BE2C (cell line): Measurements from ENCODE around the gene RND1.

Source experiments
- DNase-seq: peaks from one replicate; pipeline ENCODE4 v3.0.0-alpha.2; 2020
- H3K27me3 ChIP-seq: fragments of 250-450 bp; sonication (Bioruptor Pico); 2 replicates; pipeline ENCODE4 v1.5.1; 2020; ENCODE audit warnings: mild to moderate bottlenecking
- H3K36me3 ChIP-seq: fragments of 250-450 bp; sonication (Bioruptor Pico); 2 replicates; pipeline ENCODE4 v1.5.1; 2020; ENCODE audit warnings: mild to moderate bottlenecking
- H3K4me1 ChIP-seq: fragments of 250-450 bp; sonication (Bioruptor Pico); 2 replicates; pipeline ENCODE4 v1.5.1; 2020
- H3K4me3 ChIP-seq: 2 replicates; pipeline ENCODE4 v1.5.1; 2011; ENCODE audit warnings: low read depth, low read length
- H3K9me3 ChIP-seq: fragments of 250-450 bp; sonication (Bioruptor Pico); 2 replicates; pipeline ENCODE4 v1.5.1; 2020
- TF ChIP-seq, protein P1 (sequence below): IDR thresholded peaks from 2 replicates; pipeline ENCODE4 v1.5.1; 2012; ENCODE audit warnings: mild to moderate bottlenecking, low read depth, low read length

Gene RND1

DNA sequence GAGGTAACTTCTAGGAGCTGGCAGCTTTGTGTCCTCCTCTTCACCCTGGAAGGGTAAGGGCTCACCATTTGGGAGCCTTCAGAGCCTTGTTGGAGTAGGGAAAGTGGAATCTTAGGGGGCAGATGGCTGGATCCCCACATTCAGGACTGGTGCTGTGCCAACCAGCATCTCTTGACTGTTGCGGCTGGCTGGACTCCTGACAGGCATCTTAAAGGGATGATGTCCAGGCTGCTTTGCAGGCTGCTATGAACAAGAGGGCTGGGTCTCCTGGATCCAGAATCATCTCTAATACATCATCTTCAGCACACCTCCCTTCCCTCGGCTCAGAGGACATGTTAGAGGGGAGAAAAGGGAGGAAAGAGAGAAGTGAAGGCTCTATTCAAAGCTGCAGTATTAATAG lies 43.0 kb downstream of the RND1 start:
- no peak overlapping the region for H3K4me3 ChIP-seq
- no peak for DNase-seq
- no peaks in the 10 kb centered on the region for H3K27me3 ChIP-seq
- peaks cover 4% of the 10 kb centered on the region; the same call in 1 of the 2 replicates for H3K36me3 ChIP-seq
- H3K9me3 ChIP-seq, result no peaks in the 10 kb centered on the region
- TF ChIP-seq, protein P1, sequence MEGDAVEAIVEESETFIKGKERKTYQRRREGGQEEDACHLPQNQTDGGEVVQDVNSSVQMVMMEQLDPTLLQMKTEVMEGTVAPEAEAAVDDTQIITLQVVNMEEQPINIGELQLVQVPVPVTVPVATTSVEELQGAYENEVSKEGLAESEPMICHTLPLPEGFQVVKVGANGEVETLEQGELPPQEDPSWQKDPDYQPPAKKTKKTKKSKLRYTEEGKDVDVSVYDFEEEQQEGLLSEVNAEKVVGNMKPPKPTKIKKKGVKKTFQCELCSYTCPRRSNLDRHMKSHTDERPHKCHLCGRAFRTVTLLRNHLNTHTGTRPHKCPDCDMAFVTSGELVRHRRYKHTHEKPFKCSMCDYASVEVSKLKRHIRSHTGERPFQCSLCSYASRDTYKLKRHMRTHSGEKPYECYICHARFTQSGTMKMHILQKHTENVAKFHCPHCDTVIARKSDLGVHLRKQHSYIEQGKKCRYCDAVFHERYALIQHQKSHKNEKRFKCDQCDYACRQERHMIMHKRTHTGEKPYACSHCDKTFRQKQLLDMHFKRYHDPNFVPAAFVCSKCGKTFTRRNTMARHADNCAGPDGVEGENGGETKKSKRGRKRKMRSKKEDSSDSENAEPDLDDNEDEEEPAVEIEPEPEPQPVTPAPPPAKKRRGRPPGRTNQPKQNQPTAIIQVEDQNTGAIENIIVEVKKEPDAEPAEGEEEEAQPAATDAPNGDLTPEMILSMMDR, result no peak
- H3K4me1 ChIP-seq, result no peaks in the 10 kb centered on the region

- H3K36me3 ChIP-seq, result no peaks in the 10 kb centered on the region
- TF ChIP-seq, protein P1, result no peak
- no peaks in the 10 kb centered on the region for H3K9me3 ChIP-seq
- no peak overlapping the region for H3K4me3 ChIP-seq
- H3K27me3 ChIP-seq, result no peaks in the 10 kb centered on the region
- no peak for DNase-seq
- H3K4me1 ChIP-seq, result no peaks in the 10 kb centered on the region
Observed at GRCh38 chr12:48822139-48822538, 43.5 kb downstream of the RND1 start.

- Histone ChIP-seq H3K4me1 (peaks cover 3% of the 10 kb centered on the region), H3K36me3 (no peaks in the 10 kb centered on the region), H3K9me3 (no peaks in the 10 kb centered on the region), H3K4me3 (no peak overlapping the region), H3K27me3 (no peaks in the 10 kb centered on the region)
- no peak for DNase-seq
- TF ChIP-seq, protein P1, result no peak
Observed at GRCh38 chr12:48819986-48820725, 45.5 kb downstream of the RND1 start.

DNA sequence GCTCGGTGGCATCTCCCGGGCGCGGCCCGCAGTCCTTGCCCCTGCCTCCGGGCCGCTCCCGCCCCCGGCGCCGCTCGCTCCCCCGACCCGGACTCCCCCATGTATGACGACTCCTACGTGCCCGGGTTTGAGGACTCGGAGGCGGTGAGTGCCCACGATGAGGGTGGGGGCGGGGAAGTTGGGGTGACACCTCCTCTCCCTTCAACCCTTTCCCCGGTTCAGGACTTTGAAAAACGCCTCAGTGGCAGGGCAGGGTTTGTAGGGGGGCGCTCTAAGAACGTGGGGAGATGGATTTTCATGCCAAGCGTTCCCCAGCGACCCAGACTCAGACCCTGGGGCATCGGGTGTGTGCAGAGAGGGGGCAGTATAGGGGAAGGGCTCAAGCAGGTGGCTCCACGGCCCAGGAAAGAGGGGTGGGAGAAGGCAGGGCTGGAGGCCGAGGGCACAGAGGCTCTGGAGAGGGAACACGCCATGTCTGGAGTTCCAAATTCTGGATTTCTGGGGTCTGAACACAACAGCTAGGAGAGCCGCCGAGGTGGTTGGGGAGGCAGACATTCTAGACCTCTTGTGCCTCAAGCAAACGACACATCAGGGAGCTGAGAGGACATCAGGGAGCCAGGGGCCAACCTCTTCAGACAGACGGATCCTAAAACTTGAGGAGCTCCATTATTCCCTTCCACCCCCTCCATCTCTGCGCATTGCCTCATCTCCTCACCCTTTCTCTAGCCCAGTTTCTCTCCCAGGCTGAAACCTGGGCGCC lies 46.7 kb downstream of the RND1 start:
- H3K4me3 ChIP-seq, result peak overlapping the region; percentile 60
- TF ChIP-seq, protein P1, result peak; percentile 26
- H3K9me3 ChIP-seq, result no peaks in the 10 kb centered on the region

GRCh38 chr12:48817873-48818830 lies 47.5 kb downstream of the RND1 start, which contains the start of gene CACNB3:
TSS of gene CACNB3 (plus strand) at chr12:48818496. CDS start at chr12:48818930, 434 bp downstream.
- H3K36me3 ChIP-seq, result no peaks in the 10 kb centered on the region
- TF ChIP-seq, protein P1, result no peak
- peak; percentile 79 for DNase-seq
- H3K4me3 ChIP-seq, result peak within 1 kb of the TSS; percentile 60
- H3K4me1 ChIP-seq, result peaks cover 3% of the 10 kb centered on the region
- no peaks in the 10 kb centered on the region for H3K27me3 ChIP-seq
- H3K9me3 ChIP-seq, result no peaks in the 10 kb centered on the region

More for the DNA sequence above, 46.7 kb downstream of the RND1 start:
- no peaks in the 10 kb centered on the region for H3K36me3 ChIP-seq
- H3K27me3 ChIP-seq, result no peaks in the 10 kb centered on the region
- peaks cover 3% of the 10 kb centered on the region for H3K4me1 ChIP-seq
- DNase-seq, result no peak
